K562 (cell line): ENCODE data around the gene RAB31. TPM values are rescaled to one million over a fixed set of nuclear protein-coding genes. Genes with fewer than 3 reads are reported as not detected.

Experiments
- ESRRA ChIP-seq: fragments of 450-650 bp; IDR thresholded peaks from 2 replicates; pipeline ENCODE4 v1.6.1; 2014; ENCODE audit warnings: low read depth, mild to moderate bottlenecking, moderate library complexity, borderline replicate concordance
- L3MBTL2 ChIP-seq: fragments of 450-650 bp; IDR thresholded peaks from 2 replicates; pipeline ENCODE4 v1.6.1; 2016; ENCODE audit warnings: mild to moderate bottlenecking, moderate library complexity
- MAZ ChIP-seq, 2 experiments: fragments of 450-650 bp in 1 of 2; sonication (generic) in 1 of 2; formaldehyde crosslinking; IDR thresholded peaks in 1 of 2; conservative IDR thresholded peaks in 1 of 2; 2 replicates each; pipeline versions ENCODE4 v1.4.0 to v1.5.0; 2020; ENCODE audit warnings: mild to moderate bottlenecking in 1 of 2, missing genetic modification reagents in 1 of 2
- NCOA2 ChIP-seq, 2 experiments: fragments of 450-650 bp; IDR thresholded peaks; 2 replicates each; pipeline ENCODE4 v1.6.1; 2018; ENCODE audit warnings: mild to moderate bottlenecking in 2 of 2, moderate library complexity in 1 of 2; ENCODE audit not compliant: partially characterized antibody in 2 of 2
- NCOA6 ChIP-seq: fragments of 450-650 bp; IDR thresholded peaks from 2 replicates; pipeline ENCODE4 v1.6.1; 2017; ENCODE audit warnings: mild to moderate bottlenecking
- POLR2G ChIP-seq: fragments of 200-400 bp; formaldehyde crosslinking; IDR thresholded peaks from 2 replicates; pipeline ENCODE4 v1.6.1; 2017; ENCODE audit warnings: low read depth, mild to moderate bottlenecking, antibody characterized with exemption, low read length, moderate library complexity
- RBM25 ChIP-seq: fragments of 200-400 bp; formaldehyde crosslinking; IDR thresholded peaks from 2 replicates; pipeline ENCODE4 v1.6.1; 2018; ENCODE audit warnings: low read length, low read depth, moderate library complexity; ENCODE audit not compliant: severe bottlenecking
- SMARCB1 ChIP-seq: IDR thresholded peaks from 2 replicates; pipeline ENCODE4 v1.6.1; 2011; ENCODE audit warnings: improper control_type of control experiment, low read depth; ENCODE audit not compliant: insufficient read length
- SNIP1 ChIP-seq: fragments of 450-650 bp; IDR thresholded peaks from 2 replicates; pipeline ENCODE4 v1.7.1; 2017; ENCODE audit warnings: low read depth, mild to moderate bottlenecking
- STAG1 ChIP-seq: sonication (generic); formaldehyde crosslinking; IDR thresholded peaks from 2 replicates; pipeline ENCODE4 v1.5.0; 2020; ENCODE audit warnings: missing genetic modification reagents, borderline replicate concordance
- TRIM28 ChIP-seq: fragments of 450-650 bp; IDR thresholded peaks from 2 replicates; pipeline ENCODE4 v1.6.1; 2017
- ZC3H8 ChIP-seq: fragments of 450-650 bp; IDR thresholded peaks from 2 replicates; pipeline ENCODE4 v1.6.1; 2017
- ZKSCAN8 ChIP-seq: fragments of 200-800 bp; sonication (Bioruptor generic); IDR thresholded peaks from 2 replicates; pipeline ENCODE4 v1.6.1; 2016; ENCODE audit warnings: missing genetic modification characterization, missing compliant biosample characterization
- ZSCAN29 ChIP-seq: fragments of 450-650 bp; IDR thresholded peaks from 2 replicates; pipeline ENCODE4 v1.6.1; 2017
- polyA plus RNA-seq, 8 experiments: library from polyadenylated mRNA; depleted of rRNA in 4 of 8; stranded (reverse) in 5 of 8; unstranded in 3 of 8; fragments of >200 nt; fragmentation: Nextera tagmentation in 2 of 8; fragmentation: Illumina TruSeq in 1 of 8; extraction: Ambion mirVana in 2 of 8; extraction: Trizol in 1 of 8; gene quantifications; 2 replicates each; pipeline versions ENCODE4 v1.2.1 to v1.2.3, GENCODE V29; 2011 to 2014; ENCODE audit warnings: inconsistent platforms in 1 of 8, missing spikeins in 1 of 8
- total RNA-seq, 7 experiments: library from RNA; depleted of rRNA in 6 of 7; stranded (reverse); fragments of >200 nt in 6 of 7; fragmentation: Illumina TruSeq in 2 of 7; extraction: Trizol in 2 of 7; gene quantifications; 2 replicates each; pipeline versions ENCODE4 v1.2.1 to v1.2.3, GENCODE V29; 2011 to 2021; ENCODE audit warnings: low replicate concordance in 1 of 7
- TF ChIP-seq, protein P1 (sequence below): fragments of 250-450 bp; sonication (Bioruptor Pico); IDR thresholded peaks from 2 replicates; pipeline ENCODE4 v1.4.0; 2020; ENCODE audit warnings: mild to moderate bottlenecking, moderate library complexity
- TF ChIP-seq, protein P2 (sequence below): fragments of 250-450 bp; sonication (Bioruptor Pico); IDR thresholded peaks from 2 replicates; pipeline ENCODE4 v1.8.0; 2021; ENCODE audit warnings: moderate library complexity, mild to moderate bottlenecking, inconsistent platforms

The RAB31 gene
- total and polyA plus RNA-seq, 9 of the 15 experiments (the other 6 are each of a cell fraction or from before 2014, with no cell fraction given) = 20.7 to 70.4 (median 41.3) TPM

- TF ChIP-seq, protein P1, sequence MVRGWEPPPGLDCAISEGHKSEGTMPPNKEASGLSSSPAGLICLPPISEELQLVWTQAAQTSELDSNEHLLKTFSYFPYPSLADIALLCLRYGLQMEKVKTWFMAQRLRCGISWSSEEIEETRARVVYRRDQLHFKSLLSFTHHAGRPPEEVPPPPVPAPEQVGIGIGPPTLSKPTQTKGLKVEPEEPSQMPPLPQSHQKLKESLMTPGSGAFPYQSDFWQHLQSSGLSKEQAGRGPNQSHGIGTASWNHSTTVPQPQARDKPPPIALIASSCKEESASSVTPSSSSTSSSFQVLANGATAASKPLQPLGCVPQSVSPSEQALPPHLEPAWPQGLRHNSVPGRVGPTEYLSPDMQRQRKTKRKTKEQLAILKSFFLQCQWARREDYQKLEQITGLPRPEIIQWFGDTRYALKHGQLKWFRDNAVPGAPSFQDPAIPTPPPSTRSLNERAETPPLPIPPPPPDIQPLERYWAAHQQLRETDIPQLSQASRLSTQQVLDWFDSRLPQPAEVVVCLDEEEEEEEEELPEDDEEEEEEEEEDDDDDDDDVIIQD = no peak
- peak in 1 of 2 experiments; percentile 12; a peak in 1 of 4 replicates for TF ChIP-seq MAZ (CRISPR knock-in tag; conservative IDR thresholded peaks at IDR 0.05 in 1 of 2, IDR thresholded peaks at IDR 0.05 in 1 of 2)
- peak; percentile 37; the same call in 1 of the 2 replicates for TF ChIP-seq POLR2G
- TF ChIP-seq NCOA6 = no peak
- TF ChIP-seq, protein P2, sequence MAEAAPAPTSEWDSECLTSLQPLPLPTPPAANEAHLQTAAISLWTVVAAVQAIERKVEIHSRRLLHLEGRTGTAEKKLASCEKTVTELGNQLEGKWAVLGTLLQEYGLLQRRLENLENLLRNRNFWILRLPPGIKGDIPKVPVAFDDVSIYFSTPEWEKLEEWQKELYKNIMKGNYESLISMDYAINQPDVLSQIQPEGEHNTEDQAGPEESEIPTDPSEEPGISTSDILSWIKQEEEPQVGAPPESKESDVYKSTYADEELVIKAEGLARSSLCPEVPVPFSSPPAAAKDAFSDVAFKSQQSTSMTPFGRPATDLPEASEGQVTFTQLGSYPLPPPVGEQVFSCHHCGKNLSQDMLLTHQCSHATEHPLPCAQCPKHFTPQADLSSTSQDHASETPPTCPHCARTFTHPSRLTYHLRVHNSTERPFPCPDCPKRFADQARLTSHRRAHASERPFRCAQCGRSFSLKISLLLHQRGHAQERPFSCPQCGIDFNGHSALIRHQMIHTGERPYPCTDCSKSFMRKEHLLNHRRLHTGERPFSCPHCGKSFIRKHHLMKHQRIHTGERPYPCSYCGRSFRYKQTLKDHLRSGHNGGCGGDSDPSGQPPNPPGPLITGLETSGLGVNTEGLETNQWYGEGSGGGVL (CRISPR knock-in tag) = no peak
- no peak for TF ChIP-seq RBM25
- no peak for TF ChIP-seq TRIM28
- TF ChIP-seq SNIP1 = no peak
- TF ChIP-seq ZKSCAN8 (CRISPR knock-in tag) = no peak; the same call in none of the 2 replicates
- TF ChIP-seq SMARCB1 = no peak
- TF ChIP-seq ESRRA = no peak
- no peak for TF ChIP-seq STAG1 (CRISPR knock-in tag)
- no peak for TF ChIP-seq ZC3H8
- TF ChIP-seq ZSCAN29 = no peak
- TF ChIP-seq L3MBTL2 = peak; percentile 49
- TF ChIP-seq NCOA2 (IDR thresholded peaks at IDR 0.05; ENCODE audit: partially characterized antibody in 2 of 2) = no peak
- TF ChIP-seq, all 486 proteins: peak for 62
These were observed 119.8 kb downstream of the RAB31 start (continued) for GRCh38 chr18:9827793-9828505.
